ENCODE results near the gene NOS1AP.

Gene NOS1AP

GRCh38 chr1:162389021-162389818 is 319.7 kb downstream of the NOS1AP start:
- TF ChIP-seq, protein P1, sequence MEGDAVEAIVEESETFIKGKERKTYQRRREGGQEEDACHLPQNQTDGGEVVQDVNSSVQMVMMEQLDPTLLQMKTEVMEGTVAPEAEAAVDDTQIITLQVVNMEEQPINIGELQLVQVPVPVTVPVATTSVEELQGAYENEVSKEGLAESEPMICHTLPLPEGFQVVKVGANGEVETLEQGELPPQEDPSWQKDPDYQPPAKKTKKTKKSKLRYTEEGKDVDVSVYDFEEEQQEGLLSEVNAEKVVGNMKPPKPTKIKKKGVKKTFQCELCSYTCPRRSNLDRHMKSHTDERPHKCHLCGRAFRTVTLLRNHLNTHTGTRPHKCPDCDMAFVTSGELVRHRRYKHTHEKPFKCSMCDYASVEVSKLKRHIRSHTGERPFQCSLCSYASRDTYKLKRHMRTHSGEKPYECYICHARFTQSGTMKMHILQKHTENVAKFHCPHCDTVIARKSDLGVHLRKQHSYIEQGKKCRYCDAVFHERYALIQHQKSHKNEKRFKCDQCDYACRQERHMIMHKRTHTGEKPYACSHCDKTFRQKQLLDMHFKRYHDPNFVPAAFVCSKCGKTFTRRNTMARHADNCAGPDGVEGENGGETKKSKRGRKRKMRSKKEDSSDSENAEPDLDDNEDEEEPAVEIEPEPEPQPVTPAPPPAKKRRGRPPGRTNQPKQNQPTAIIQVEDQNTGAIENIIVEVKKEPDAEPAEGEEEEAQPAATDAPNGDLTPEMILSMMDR (IDR thresholded peaks at IDR 0.05; ENCODE audit: insufficient read depth, low read depth, low read length, missing control alignments) = no peak
- H3K4me3 ChIP-seq (ENCODE audit: low read length) = no peak overlapping the region
- DNase-seq (ENCODE audit: low read depth) = peak; percentile 57

- TF ChIP-seq, protein P1 (IDR thresholded peaks at IDR 0.05; ENCODE audit: insufficient read depth, low read depth, low read length, missing control alignments) = no peak
- H3K4me3 ChIP-seq (ENCODE audit: low read length) = no peak overlapping the region
- DNase-seq (ENCODE audit: low read depth) = no peak
These were observed 320.5 kb downstream of the NOS1AP start for GRCh38 chr1:162389971-162390370.

- TF ChIP-seq, protein P1 (IDR thresholded peaks at IDR 0.05; ENCODE audit: insufficient read depth, low read depth, low read length, missing control alignments) = no peak
- no peak for DNase-seq (ENCODE audit: low read depth)
- no peak overlapping the region for H3K4me3 ChIP-seq (ENCODE audit: low read length)
These were observed 321.1 kb downstream of the NOS1AP start for GRCh38 chr1:162390396-162391185.

DNA sequence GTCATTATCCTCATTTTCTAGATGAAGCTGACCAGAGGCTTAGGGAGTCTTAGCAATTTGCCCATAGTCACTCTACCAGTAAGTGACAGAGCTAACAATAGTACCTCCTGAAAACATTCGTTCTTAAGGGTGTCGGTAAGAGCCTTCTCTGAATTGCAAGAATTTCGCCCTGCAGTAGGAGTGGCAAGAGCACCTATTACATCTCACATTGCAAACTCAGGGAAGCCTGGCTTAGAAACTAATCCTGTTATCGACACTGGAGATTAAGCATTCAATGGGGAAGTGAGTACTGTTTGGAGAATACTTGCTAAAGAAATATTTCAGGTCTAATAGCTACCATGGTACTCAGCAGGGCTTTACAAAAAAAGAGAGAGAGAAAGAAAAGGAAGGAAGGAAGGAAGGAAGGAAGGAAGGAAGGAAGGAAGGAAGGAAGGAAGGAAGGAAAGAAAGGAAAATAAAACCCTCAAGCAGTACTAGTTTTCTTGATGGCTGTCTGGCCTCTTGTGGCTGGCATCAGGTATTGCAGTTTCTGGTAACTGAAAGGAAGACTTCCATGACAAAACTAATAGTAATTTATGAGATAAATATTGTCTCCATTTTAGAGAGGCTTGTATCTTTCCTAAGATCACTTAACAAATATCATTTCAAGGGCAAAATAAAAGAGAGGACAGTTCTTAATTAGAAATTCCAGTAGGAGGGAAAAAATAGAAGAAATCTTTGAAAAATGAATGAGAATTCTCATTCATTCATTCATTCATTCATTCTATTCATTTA is 322.5 kb downstream of the NOS1AP start:
- TF ChIP-seq, protein P1 (IDR thresholded peaks at IDR 0.05; ENCODE audit: insufficient read depth, low read depth, low read length, missing control alignments) = peak; percentile 89
- DNase-seq (ENCODE audit: low read depth) = peak; percentile 57
- no peak overlapping the region for H3K4me3 ChIP-seq (ENCODE audit: low read length)

DNA sequence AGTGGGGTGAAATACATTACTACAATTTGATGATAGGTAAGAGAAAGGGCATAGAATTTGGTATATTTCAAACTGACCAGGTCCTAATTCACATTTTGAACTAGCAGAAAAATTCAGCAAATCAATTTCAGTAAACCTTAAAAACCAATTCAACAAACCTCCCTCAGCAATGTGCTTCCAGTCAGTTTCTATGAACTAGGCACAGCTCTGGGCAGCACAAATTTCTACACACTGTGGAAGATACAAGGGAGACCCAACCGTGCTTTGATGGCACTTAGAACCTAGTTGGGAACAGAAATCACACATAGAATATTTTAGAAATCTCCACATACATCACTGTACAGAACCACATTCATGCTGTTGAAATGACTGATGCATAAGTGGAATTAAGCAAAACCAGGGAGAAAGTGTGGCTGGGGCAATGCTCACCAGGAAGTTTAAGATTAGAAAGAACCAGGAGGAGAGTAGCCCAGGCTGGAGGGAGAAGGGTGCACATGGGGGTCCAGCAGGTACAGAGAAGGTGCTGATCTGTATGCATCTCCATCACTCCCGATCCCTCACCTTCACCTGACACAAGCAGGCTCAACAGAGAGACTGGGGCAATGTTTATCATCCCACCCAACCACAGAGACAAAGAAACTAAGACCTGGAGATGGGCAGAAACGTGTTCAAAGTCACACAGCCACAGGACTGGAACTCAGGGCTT is 326.9 kb downstream of the NOS1AP start:
- TF ChIP-seq, protein P1 (IDR thresholded peaks at IDR 0.05; ENCODE audit: insufficient read depth, low read depth, low read length, missing control alignments) = no peak
- no peak overlapping the region for H3K4me3 ChIP-seq (ENCODE audit: low read length)
- no peak for DNase-seq (ENCODE audit: low read depth)

DNA sequence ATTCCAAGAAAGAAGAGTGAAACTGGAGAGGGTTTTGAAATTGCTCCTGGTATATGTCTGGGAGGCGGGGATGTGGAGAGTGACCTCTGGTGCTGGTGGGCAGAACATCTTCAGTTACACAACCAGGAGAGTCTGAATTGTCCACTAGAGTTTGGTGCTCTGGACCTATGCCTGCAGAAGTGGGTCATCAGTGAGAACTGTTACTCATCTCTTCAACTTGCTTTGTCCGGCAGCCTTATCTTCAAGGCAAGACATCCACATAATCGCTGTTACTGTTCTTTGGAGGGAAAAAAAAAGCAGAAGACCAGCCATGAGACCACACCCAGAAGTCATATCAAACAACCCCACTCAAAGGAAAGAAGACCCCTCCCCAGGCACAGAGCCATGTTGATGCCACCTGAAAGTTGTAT is 327.6 kb downstream of the NOS1AP start:
- no peak overlapping the region for H3K4me3 ChIP-seq (ENCODE audit: low read length)
- no peak for DNase-seq (ENCODE audit: low read depth)
- TF ChIP-seq, protein P1 (IDR thresholded peaks at IDR 0.05; ENCODE audit: insufficient read depth, low read depth, low read length, missing control alignments) = no peak

Data from epithelial cell of esophagus (primary cell).